GM21786 (cell line): ENCODE results near the gene SLC25A13.

Experiments used
- ATAC-seq: cut with Tn5 transposase; IDR thresholded peaks from one replicate; pipeline ENCODE4 v1.9.1; 2021; ENCODE audit not compliant: unreplicated experiment

Gene SLC25A13

DNA sequence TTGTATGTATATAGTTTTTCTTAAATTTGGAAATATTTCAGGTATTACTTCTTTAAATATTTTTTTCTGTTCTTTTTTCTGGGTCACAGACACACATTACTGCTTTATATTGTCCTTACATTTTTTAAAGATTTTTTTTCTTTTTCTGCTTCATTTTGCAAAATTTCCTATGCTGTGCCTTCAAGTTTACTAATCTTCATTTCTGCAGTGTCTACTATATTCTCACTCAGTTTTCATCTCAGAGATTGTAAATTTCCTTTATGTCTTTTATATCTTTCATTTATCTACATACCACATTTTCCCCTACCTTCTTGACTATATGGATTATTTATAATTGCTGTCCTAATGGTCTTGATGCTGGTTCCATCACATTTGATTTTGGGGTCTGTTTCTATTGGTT lies 210.5 kb downstream of the SLC25A13 start:
- no peak for ATAC-seq

DNA sequence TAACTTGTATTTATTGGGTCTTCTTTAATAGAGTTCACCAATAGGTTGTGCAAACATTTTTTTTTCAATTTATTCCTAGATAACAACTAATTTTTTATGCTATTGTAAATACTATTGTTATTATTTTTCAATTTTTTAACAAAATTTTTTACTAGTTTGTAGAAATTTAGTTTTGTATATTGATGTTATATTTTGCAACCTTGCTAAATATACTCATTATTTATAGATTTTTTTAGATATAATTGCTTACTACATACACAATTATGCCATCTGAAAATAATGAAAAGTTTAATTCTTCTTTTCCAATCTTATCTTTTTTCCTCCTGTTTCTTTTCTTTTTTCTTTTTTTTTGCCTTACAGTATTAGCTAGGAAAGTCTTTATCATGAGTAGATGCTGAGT lies 216.9 kb downstream of the SLC25A13 start:
- ATAC-seq: no peak

DNA sequence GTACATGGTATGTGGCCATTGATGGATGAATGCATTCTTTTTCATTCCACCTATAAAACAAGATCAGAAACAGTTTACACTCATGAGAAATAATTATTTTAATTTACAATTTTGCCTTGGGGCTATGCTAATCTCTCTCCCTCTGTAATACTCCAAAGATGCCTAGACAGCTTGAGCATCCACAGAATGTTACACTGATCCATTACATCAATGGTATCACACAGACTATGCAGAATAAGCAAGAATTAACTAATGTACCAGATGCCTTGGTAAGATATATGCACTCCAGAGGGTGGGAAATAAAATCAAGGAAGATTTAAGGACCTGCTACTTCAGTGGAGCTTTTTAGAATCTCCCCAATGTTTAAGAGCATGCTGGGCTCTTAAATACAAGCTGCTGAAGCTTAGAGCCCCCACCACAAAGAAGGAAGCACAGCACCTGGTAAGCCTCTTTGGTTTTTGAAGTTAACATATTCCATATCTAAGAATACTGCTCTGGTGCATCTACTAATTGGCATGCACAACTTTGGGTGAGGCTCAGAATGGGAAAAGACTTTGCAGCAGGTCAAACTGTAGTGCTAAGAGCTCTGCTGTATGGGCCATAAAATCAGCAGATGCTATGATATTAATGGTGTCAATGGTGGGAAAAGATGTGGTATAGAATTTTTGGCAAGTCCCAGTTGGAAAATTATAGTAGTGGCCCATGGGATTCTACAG lies 219.6 kb downstream of the SLC25A13 start:
- no peak for ATAC-seq

DNA sequence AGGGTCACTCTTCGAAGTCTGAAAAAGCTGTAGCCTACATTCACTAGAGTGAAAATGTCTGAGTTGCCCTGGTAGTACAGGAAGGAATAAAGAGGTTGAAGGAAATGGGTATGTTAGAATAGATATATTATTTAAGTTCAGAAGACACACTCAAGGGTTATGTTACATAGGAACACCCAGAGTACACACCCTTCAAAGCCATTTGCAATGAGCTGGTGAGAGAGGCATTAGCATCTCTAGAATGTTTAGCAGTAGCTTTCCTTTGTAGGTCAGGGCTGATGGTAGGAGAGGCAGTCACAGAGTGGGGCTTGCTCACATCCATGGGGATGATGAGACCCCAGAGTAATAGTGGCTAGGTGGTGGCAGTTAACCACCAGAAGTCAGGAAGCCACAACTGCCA lies 221.2 kb downstream of the SLC25A13 start:
- ATAC-seq: no peak

DNA sequence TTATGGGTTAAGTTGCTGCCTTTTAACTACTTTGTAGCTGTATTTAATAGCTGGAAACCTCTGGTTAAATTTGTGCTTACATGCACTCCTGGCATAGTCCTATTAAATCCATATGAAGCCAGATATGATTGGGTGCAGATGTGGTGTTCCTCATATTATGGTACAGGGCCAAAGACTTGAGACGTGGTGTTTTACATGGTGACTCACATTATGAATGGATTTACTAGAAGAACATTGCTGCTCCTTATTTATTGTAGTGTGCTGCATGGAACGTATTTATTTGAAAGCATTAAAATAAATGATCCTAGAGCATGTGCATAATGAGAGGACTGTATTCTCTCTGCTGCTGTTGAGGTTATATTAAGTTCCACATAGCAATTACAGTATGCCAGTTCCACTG lies 224.1 kb downstream of the SLC25A13 start:
- ATAC-seq: no peak

DNA sequence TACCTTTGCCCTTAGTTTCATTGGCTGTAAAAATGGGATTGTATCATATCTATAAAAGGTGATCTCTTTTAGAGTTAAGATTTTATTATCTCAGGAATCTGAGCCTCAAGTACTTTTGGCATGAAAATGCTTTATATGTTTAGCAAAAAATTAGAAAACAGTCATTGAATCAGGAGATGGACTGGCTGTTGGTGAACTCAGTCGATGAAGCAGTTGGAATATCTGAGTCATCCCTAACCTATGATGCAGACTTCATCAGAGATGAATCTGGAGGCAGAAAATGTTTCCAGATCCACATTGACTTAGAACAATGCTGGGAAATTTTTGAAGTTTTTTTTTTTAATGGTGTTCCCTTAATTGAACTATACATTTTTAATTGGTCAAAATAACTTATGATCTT lies 228.5 kb downstream of the SLC25A13 start:
- ATAC-seq: no peak

DNA sequence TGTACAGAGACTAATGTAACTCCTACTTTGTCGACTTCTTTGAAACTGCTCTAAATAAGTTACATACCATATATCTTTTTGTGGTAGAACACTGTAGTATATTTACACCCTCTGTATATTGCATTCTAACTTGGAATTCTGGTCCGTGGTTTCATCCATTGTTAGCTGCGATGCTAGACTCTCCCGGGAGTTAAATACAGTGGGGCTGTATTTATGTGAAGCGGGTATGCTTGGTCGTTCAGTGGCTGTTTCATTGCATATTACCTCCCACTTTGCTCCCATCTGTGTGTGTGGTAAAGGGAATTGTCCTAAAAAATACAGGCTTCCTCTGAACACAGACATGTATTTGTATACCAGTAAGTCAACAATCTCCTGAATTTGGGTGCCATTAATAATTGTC lies 231.1 kb downstream of the SLC25A13 start:
- ATAC-seq: no peak

DNA sequence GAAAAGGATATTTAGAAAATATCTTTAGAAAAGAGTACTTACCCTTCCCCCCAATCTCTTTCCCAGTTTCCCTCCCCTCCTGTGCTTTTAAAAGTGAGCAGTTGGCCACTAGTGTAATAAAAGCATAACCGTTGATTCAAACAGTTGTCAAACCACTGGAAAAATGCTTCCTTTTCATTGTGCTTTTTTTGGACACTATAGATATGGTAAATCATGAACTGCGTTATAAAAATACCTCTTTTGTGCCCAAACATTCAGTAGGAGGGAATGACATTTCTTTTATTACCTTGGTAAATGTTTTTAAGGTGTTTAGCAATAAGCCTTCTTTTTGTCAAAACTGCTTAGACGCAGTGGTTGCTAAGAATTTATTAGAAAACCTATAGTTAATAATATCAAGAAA lies 232.4 kb downstream of the SLC25A13 start:
- no peak for ATAC-seq

DNA sequence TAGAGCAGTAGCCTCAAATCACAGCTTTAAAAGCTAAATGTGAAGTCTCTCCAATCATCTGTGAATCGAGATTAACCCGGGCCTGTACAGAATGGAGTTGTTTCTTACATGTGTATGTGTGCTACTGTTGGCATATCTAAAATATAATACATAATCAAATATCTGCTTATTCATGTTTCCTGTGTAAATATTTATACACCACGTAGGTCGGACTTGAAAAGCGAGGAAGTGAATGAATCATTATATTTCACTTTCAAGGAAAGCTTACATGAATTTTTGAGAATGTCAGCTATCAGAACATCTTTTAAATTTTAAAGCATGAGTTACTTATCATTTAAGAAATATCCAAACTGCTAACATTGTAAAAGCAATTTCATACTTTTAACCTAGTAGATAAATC lies 233.3 kb downstream of the SLC25A13 start:
- ATAC-seq: no peak

DNA sequence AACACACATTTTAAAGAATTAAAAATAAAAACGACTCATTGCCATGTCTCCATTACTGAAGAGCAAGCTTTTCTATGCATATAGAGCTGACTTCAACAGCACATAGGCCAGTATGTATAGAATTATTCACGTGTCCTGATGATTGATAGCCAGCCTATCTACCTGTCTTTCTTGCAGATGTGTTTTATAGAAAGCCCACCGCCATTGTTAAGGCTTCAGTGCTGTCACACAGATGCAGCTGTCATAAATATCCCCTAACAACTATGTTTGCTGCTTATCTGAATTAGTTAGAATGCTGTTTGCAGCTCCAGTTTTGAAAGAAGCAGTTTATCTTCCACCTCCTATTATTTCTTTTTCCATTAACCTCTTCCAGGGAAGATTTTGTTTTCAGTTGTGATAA lies 235.9 kb downstream of the SLC25A13 start:
- ATAC-seq: no peak

DNA sequence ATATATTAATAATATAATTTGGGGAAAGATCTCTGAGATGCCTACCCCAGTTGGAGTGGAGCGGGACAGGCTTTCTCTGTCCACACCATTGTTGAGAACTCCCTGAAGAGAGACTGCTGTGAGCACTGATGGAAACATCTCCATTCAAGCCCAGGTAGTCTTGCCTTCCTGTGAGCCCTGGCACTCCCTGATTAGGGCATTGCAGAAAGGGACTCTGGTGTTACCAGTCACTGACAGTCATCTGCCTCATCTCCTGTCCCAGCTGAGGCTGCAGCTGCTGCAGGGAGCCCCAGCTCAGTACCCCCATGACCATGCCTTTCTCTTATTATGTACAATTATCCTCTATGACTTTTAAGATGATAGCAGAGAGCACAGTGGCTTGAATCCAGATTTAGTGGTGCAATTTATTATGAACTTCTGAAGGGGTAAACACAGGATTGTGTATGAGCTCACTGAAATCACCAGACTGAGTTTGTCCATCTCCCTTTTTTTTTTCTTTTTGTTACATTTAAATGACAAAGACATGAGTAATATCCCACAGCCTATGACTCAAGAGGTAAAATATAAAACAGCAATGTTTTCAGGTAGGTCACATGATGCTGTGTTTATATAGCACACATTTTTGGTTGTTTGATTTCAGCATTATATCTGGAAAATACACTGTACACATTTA lies 236.9 kb downstream of the SLC25A13 start:
- no peak for ATAC-seq

DNA sequence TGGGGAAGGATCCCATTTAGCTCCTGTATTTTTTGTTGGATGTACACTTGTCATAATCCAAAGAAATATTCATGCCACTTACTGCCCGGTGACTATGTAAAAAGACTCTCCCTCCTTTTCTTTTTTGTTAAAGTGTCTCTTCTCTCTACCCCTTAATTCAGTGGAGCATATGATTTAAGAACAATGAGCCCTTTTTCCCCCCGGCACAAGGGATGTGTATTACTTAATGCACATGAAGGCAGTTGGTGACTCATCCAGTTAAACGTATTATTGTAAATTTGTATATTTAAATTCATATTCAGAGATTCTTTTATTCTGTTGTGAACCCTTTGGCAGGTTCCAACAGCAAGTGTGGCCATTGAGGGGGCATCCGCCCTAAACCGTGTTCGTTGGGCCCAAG lies 241.9 kb downstream of the SLC25A13 start:
- ATAC-seq: no peak

DNA sequence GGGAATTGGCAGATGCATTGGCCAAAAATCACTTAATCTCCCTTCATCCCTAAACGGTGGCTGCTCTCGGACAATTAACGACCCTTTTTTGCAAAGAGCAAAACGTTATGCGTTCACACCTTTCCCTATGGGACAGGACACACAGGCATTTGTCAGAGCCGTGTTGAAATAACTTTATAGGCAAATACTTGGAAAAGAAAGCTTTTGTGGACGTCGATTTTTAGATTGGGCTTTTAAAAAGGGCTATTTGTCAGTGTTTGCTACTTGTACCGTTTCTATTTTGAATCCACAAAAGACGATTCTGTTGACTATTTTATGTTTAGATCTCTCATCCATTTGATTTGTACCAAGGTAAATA lies 245.6 kb downstream of the SLC25A13 start:
- ATAC-seq: no peak

DNA sequence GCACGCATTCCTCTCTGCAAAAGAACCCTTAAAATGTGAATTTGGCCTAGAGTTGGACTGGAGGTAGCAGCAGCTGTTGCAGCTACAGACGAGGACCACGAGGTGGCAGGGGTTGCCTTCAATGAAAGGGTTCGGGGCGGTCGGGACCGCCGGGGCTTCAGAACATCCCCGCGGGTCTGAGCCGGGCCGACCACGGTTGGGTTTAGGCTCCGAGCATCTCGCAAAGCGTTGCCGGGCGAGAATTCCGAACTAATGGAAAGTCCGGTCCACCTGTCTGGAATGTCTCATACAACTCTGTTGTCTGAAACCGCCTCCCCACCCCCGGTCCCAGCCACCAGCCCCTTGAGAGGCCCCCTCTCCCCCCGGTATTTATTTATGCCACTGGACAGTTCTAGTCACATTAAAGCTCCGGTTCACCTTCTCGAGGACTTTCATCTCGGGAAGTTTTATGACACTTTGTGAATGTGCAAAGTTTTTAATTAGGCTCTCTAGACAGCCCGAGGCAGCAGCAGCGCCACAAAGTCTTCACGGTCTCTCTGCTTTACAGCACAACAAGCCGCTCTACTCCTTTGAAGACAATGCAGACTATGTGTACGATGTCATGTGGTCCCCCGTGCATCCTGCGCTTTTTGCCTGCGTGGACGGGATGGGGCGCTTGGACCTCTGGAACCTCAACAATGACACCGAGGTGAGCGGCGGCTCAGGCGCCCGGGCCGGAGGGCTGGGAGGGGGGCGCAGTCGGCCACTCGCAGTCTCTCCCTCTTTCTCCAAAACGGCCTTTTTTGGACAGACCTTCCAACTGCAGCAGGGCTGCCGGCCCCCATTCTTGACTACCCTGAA lies 246.2 kb downstream of the SLC25A13 start:
- ATAC-seq: peak; percentile 91

DNA sequence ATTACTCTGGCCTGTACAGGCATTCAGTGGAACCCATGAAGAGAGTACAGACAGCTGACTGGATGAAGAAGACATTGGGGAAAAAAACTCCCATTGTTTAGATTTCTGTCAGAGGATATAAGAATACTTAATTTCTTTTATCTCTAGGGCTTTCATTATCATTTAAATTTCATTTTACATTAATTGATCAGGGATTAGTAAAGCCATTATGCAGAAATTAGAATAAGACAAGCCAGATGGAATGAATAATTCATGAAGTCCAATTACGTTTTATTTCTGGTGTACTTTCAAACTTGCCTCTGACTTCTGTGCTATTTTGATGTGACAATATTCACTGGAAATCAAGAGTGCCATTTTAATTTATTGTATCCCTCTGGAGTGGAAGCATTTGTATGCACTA lies 247.0 kb downstream of the SLC25A13 start:
- ATAC-seq: no peak
